Stimulated activated CD4-positive, alpha-beta T cell treated with anti-CD3 and anti-CD28 coated beads, Interleukin-2, amount 100 ng/mL, for 4 hours (primary cell): ENCODE data around the gene PHLDA1.

Experiments
- DNase-seq: peaks from one replicate; pipeline ENCODE4 v3.0.0-alpha.2; 2020; ENCODE audit warnings: low read depth

PHLDA1 gene

DNA sequence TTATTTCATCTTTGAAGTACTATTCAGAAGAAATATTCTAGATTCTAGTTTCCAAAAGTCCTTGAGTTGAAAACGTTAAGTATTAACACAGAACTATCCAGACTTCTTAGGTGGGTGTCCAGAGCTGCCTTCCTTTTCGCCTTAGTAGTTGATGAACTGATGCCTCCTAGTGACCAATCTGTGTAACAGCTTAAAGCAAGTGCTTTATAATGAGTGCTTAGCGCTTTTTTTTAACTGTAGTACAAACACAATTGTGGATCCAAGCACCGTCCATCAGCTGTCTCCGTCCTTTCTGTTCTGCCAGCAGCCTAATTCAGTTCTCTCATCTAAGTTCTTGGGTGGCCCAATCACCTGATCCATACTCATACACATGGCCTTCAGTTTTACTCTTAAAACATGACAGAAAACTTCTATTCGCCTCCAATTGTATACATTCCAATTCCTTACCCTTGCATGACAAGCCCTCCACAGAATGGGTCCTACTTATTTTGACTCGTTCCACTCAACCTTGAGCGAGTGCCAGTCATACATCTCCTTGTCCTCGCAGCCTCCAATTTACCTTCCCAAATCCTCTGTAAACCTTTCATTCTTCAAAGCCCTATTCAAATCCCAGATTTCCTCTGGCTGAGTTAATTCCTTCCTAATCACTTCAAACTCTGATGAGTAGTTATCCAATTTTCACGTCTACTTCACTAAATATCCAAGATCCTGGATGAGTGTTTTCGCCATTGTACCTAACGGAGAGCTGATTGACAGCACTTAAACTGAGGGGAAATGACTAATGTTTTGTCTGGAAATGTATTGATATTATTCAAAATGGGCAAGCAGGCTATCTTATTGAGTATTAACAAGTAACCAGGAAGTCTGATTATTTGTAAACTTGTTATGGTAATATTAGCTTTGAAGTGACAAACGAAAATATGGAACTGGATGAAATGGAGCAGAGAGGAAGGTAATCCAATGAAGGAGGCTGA, 5.8 kb upstream of the PHLDA1 start:
- DNase-seq = peak; percentile 27

DNA sequence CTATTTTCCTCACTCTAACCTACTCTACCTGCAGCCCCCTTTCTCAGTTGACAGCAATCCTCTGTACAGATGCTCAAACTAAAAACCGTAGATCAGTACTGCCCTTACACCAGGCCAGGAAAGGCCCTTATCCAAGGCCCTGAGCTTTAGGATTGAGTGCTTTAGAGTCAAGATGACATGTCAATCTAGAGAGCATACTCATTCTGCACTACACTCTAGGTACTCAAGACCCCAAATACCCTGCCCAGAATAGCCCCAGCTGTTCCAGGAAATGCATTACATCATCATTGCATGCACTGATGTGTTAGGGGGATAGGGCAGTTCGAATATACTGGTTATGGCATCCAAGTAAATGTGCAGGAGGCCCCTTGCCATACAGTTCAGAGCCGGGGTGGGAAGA, 3.5 kb upstream of the PHLDA1 start:
- DNase-seq = no peak

DNA sequence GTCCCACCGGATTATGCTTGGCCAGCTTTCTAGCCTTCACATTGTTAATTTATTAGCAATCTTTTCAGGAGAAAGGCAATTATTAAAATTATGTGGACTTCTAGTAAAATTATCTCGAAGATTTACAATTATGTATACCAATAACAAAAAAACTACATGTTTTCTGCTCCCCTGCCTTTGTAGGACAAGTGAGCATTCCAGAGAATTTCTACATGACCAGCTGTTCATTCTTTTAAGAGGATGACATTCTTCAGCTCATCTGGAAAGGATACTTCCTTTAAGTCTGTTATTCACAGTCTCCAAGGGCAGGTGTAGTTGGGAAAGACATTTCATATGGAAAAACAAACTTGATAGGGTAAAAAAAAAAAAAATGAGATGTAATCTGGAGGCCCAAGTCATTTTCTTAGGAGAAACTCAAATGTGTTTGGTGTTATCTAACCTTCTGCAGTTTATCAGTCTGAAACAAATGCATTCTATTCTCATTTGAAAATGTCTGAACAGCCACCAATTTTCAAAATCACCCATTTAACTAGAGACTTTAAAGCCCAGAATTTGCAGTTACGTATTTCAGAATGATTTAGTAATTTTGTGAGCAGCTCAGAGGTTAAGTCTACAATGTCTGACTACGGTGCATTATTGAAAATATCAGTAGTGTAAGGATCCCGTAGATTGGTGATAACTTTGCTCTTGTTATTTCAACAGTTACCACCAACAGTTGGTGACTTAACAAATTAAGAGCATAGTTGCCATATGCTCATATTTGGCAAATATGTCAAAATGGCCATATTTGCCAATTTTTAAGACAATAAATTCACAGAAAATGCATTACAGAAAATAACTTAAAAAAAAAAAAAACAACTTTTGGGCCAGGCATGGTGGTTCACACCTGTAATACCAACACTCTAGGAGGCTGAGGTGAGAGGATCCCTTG, 1.8 kb upstream of the PHLDA1 start:
- no peak for DNase-seq

DNA sequence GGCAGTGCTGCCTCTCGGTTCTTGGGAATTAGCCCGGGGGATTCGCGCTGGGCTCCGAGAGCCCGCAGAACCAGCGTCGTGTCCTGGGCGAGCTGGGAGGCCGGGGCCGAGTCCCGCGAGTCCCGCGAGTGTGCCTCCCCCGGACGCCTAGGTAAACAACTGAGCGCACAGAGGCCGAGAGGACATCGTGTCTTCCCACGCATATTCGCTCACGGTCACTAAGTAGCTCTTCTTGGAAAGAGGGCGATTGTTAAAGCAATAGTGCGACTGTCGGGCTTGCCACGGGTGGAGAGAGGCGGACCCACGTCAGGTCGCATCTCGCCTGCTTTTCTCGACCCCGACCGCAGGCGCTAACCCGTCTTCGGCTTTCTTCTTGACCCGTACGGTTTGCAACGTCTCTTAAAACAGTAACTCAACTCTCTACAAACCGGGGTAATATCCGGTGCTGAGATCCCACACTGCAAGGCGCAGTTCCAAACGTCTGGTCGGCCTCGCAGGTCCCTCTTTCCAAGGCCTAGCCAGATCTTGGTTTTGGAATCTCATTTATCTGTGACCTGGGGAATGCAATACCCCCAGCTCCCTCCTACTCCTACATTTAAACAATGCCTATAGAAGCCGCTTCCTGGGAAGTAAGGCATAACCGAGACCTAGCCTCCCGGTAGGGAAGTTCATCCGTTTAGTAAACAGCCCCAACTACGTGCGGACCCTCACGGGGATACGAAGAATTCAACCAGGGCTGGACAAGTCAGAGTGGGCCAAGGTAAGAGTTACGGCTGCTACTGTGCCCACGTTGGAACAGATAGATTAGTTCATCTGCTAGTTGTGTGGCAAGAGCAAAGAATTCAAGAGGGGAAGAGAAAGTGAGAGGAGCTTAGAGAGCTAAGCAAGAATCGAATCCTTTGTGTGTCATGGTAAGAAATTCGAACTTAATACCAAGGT, 736 bp upstream of the PHLDA1 start:
- no peak for DNase-seq

DNA sequence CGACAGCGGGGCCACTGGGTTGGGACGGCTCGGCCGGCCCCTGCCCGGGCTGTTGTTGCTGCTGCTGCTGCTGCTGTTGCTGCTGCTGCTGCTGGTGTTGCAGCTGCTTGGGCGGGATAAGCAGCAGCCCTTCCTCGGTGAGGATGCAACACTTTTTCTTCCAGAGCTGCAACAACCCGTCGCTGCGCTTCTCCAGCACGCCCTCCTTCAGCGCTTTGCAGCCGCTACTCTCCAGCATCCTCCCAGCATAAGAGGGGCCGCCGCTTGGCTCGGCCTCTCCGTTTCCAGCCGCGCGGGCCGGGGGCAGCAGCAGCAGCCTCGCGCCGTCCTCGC, 529 bp downstream of the PHLDA1 start:
- no peak for DNase-seq

DNA sequence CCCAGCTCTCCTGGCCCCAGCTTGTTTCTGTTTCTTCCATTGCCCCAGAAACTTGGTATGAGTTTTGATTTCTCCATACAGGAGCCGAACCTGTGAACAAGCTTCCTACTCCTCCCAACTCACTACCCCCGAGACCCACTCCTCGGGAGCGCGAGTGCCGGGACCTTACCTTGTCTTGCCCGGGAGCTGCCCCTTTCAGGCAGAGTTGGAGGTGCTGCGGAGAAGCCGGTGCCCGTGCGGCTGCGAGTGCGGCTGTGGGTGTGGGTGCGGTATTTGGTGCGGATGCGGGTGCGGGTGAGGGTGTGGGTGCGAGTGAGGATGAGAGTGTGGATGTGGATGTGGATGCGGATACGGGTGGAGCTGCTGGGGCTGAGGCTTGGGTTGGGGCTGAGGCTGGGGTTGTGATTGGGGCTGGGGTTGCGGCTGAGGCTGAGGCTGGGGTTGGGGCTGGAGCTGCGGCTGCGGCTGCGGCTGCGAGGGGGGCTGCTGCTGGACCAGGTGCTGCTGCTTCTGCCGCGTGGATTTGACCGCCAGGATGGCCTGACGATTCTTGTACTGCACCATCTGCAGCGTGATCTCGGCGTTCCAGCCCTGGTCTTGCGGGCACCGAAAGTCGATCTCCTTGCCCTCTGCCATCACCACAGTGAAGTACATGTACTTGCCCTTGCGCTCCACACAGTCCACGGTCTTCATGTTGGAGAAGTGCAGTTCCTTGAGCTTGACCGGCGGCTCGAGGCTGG, 1.1 kb downstream of the PHLDA1 start:
- peak; percentile 28 for DNase-seq

DNA sequence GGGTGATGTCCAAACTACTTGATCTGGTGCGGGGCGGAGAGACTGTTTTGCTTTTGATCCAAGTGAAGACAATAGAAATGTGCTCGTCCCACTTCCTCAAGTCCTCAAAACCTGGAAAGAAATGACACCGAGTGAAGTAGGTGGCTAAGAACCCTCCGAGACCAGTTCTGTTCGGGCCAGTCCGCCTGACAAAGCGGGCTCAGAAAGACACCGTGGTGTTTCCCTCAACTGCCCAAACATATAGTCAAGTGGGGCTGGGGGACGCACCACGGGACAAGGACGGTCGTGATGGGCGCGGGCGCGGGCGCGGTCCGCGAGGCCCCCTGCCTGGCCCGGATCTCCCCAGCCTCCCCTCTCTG, 1.6 kb downstream of the PHLDA1 start:
- no peak for DNase-seq

DNA sequence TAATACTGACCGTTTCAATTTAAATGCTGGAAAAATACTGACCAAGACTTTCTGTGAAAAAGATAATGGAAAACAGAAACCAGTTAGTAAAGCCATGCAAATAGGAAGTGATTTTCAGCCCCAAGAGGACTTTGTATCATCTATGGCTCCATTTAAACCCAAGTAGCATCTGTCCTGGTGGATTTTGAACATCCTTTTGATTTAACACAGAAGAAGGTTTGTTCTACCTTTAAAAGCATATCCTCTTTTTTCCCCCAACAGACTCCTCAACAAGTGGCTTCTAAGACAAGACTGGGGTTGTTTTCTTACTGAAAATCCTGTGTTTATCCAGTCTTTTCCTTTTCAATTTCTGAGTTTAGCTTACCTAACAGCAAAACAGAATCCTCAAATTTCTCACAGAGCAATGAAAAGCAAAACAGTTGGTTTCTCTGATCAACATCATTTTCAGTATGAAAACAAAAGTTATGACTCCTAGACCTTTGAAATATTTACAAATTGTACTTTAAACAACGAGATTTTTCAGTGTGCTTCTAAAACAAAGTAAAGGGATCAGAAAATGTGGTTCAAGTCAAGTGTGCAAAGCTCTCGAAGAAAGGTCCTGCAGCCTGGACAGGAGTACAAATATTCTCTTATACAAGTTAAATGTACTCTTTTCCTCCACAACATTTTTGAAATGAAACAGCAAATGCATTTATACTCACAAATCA, 2.9 kb downstream of the PHLDA1 start:
- DNase-seq = no peak

DNA sequence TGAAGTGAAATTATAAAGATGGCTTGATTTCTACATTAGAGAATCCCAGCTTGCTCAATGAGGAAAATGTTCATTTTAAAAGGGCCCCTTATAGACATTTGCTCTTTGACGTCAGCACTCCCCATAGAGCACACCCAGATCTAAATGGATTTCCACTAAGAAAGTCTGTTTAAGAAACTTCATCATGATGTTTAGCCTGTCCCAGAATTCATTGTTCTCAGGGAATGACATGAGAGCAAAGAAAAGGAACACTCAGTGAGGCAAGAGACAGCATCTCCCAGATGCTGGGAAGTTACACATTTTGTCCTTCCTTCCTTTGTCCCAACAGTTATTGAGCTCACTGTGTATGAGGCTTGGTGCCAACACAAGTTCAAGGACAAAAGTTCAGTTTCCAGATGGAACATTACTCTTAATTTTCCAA, 4.9 kb downstream of the PHLDA1 start:
- no peak for DNase-seq

DNA sequence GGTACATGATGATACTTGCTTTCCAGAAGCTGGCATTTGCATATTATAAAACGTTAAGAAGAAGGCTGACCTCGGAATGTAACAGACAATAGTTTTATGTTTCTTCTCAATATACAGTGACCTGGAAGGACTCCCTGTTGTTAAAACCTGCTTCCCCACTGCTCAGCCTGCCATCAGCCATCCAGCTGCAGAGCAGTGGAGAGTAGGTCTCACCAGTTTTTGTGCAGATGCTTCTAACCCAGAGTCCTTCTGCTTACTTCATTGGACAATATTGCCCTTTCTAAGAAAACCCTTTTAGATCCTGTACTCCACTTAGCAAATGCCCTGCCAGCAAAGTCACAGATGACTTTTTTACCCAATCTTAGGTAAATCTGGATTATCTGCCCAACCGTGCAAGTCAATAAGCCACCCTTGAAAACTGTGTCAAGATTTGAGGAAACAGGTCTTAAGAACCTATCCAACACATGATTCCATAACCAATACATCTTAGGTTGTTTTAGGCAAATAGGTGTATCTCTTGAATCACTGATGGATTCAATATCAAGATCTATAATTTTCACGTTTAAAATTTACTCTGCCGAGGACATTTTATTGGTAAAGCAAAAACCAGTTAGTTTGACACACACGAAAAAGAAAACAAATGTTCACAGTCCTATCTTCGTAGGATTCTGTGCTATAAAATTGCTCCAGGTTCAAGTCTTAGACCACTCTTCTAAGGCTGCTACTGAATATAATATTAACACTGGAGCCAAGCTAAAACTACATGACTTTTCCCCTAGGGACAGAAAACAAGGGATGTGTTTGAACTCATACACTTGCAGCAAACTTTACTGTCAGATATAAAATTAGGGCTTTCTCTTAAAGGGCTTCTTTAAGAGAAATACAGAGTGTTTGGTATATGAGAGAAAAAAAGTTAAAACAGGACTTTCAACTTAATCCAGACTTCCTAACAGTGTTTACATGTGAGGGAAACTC, 5.7 kb downstream of the PHLDA1 start:
- no peak for DNase-seq

DNA sequence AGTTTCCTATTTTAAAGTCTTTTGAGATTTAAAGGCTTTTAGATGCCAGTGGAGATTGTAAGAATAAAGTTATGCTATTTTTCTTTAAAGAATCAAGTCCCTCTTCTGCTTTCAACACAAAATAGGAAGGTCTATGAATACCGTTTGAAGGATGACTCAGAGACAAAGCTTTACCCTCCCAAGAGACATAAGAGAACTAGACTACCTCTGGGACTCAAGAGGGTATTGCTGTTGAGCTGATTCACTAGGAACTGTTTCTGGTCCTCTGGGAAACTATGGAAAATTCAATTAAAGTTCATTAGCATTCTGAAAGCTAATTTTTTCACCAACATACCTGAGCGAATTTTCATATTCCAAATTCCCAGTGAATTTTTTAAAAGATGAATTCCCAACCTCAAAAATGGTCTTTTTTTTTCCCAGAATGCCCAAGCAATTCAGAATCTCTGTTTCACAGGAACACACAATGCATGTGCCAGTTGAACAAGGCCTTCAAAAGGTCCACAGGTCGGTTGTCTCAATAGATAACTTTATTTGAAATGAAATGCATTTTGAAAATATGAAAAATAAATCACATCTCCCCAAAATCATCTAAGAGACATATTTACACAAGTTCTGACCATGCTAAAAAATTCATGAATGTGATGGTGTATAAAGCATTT, 6.5 kb downstream of the PHLDA1 start:
- no peak for DNase-seq

DNA sequence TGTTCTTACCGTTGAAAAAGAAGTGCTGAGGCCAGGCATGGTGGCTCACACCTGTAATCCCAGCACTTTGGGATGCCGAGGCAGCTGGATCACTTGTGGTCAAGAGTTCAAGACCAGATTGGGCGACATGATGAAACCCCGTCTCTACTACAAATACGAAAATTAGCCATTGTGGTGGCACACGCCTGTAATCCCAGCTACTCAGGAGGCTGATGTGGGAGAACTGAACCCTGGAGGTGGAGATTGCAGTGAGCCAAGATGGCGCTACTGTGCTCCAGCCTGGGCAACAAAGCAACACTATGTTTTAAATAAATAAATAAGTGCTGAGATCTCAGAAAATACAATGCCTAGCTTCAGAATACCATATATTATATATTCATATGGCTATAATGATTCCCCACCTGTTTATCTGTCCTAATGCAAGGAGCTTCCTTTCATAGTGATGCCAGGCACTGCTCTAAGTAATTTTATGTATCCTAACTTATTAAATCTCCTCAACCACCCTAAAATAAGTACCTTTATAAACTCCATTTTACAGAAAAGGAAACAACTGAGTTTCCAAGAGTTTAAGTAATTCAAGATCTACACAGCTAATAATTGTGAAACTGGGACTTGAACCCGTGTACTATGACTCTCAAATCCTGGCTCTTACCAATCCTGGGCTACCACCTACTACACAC, 7.3 kb downstream of the PHLDA1 start:
- no peak for DNase-seq

DNA sequence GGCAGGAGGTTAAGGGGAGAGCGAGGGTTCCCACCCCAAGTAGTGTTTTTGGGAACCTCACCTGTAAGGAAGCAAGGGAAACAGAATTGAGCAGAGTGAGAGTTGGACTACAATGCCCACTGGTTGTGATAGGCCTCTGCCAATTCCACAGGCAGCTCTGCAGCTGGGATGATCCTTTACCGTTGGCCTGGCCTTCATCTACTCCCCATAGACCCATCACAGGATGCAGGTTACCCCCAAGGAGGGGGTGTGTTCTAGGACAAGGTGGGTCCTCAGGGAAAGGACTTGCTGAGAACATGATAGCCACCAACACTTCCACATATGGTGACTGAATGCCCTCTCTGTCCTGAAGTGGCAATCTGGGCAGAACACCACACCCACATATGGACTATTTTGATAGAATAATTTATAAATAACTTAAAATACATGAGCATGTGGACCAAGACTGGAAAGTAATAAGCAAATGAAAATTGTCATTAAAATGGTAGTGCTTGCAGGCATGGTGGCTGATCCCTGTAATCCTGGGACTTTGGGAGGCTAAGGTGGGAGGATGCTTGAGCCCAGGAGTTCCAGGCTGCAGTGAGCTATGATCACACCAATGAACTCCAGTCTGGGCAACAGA, 8.4 kb downstream of the PHLDA1 start:
- no peak for DNase-seq

DNA sequence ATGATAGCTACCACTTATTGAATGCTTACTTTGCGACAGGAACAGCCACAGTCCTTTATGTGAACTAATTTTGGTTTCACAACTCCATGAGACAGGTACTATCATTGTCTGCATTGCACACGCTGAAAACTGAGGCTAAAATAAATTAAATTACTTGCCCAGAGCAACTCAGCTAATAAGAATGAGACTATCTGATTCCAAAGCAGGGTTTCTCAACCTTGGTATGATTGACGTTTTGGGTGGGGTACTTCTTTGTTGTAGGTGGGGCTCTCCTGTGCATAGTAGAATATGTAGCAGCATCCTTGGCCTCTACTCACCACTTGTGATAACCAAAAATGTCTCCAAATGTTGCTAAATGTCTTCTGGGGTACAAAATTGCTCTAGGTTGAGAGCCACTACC, 9.1 kb downstream of the PHLDA1 start:
- no peak for DNase-seq

DNA sequence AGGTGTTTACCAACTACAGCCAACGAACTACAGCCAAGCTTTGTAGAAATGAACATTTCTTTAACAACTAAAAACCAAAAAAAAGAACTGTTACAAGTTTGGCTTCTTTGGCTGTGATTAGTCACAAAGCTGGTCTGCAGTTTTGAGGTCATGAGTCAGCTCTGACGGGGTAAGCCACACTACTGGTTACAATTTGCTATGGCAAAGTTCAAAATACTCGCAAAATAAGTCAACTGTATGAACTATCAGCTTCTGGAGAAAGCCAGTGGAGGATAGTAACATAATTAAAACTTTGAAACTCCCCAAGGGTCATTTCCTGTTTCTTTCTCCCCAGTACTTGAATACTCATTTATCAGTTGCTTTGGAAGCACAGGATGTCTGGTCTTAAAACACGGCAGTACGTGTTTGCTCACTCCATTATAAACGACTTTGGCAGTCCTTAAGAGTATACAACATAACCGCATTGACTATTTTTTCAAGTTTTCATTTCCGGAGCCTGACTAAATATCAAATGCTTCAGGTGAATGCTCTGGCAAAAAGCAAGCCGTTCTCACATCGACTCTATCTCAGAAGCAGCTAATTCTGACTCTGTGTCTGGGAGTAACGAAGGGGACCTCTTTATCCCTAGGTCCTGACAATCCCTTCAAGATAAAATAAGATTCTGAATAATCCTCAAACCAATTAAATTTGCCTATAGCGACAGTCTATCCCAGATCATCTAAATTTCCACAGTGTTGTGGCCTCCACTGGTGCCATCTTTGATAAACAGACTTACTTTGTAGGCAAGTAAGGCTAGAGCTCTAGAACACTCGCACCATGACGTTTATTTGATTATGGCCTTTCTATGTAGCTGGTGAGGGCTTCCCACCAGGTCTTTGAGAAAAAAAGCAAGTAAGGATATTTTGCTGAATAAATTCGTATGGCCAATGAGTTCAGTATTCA, 10.6 kb downstream of the PHLDA1 start:
- DNase-seq = peak; percentile 66

DNA sequence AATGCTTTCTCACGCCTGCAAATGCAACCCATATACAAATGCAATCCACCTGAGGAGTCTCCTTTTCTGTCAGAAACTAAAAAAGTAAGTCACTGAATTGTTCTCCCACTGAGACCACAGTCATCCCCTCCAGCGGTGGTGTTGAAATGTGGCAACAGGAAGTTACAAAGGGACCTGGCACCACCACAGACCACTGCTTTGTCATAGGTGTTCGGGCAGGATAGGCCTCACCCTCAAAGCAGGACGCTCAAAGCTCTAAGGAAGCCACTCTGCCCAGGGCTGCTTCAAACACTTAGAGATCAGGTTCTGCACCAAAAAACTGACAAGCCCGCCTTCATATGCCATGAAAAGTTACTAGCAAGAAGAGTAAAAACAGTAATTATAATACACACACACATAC, 11.3 kb downstream of the PHLDA1 start:
- DNase-seq = peak; percentile 16

DNA sequence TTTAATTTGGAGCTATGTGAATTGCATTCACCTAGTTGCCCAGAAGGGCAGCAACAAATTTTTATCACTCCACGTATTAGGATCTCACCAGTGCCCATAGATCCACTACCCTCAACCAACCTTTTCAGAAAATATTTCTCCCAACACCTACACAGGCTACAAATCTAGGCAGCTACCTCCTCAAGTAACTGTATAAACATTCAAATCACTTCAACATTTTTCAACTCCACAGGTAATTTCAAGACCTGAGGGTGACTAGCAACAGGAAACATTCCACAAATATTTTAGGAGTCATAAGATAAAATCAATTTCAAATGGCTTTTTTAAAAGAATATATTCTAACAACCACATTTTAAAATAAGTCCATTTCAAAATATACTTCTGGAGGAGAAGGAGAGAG, 12.9 kb downstream of the PHLDA1 start:
- DNase-seq = no peak
